Measurements from ENCODE around the gene CDH4. TPM values are rescaled to one million over a fixed set of nuclear protein-coding genes. Genes with fewer than 3 reads are reported as not detected.

CDH4 gene
- total and polyA plus RNA-seq, 2 of the 8 experiments (the other 6 are each of a cell fraction or from before 2014, with no cell fraction given) = 4.3 to 7.9 TPM

DNA sequence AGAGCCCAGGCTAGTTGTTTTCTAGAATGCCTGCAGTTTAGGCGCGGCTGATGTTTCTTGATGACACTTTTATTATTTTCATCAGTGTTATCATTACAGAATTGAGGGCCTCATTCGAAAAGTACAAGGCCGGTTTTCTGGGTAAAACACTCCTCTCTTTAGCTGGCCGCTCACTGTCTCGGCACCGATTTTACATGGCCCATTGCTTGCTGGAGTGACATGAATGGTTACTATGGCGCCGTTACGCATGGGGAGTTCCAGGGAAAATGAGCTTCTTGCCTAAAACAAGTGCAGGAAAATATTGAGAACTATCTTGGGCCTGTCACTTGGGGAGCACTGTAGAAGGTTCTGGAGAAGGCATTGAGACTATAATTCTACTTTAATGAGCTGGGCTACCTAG lies 317.8 kb downstream of the CDH4 start (continued):
- TF ChIP-seq FOSL1 (IDR thresholded peaks at IDR 0.05; ENCODE audit: insufficient read depth, low read depth, low read length) (no peak), CREB1 (IDR thresholded peaks at IDR 0.05) (no peak), RBBP5 (IDR thresholded peaks at IDR 0.05; ENCODE audit: borderline replicate concordance, low read depth, low read length) (no peak), HDAC6 (IDR thresholded peaks at IDR 0.05; ENCODE audit: low read depth, low read length) (no peak), TCF12 (IDR thresholded peaks at IDR 0.05; ENCODE audit: low read depth, low read length) (no peak), SIN3A (conservative IDR thresholded peaks at IDR 0.05 in 1 of 2, IDR thresholded peaks at IDR 0.05 in 1 of 2; ENCODE audit: low read depth in 1 of 2, low read length in 2 of 2) (no peak)

Measured in H1 (cell line).